ENCODE data around the gene YY1AP1.
"Not testable (repeated sequence)": the region's sequence is repeated elsewhere in the genome, so short reads cannot be mapped to it uniquely, and the experiment has no call there.

YY1AP1 gene

DNA sequence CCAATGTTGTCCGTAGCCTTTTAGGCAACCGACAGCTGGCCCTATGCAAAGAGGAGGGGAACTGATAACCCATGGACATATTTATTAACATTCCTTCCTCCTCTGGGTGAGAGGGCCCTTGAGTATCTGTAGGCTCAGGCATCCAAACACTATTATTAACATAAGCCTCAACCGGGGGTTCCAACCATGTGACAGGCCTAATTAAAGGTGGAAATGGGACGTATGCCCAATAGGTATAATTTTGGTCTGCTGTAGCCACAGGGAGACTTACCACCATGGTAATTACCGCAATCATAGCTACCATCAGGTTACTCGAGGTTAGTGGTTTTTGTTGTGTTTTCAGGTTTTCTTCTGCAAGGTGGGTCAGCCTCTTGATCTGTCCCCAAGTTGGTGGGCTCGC, 5.6 kb upstream of the YY1AP1 start:
- DNase-seq = no peak

DNA sequence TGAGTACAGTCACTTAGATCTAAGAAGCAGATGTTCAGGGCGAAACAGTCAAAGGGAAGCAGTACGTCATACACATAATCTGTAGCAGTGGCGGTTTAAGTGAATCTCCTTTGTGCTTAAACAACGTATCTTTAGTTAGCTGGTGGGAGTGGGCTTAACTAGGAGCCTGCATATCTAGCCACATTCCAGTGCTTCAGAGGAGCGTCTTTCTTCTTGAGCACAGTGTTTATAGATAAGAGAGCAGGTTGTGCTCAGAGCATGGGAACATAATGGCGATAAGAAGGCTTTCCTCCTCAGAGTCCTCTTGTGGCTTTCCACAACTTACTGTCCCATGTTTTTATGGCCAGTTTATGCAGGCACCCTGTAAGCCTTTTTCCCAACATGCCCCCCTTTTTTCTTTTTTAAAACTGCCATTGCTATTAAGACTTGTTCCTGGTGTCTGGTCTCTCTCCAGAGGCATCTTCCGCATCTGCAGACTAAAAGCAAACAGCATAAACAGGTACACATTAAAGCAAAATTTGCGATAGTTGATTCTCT, 3.5 kb upstream of the YY1AP1 start:
- no peak for DNase-seq

DNA sequence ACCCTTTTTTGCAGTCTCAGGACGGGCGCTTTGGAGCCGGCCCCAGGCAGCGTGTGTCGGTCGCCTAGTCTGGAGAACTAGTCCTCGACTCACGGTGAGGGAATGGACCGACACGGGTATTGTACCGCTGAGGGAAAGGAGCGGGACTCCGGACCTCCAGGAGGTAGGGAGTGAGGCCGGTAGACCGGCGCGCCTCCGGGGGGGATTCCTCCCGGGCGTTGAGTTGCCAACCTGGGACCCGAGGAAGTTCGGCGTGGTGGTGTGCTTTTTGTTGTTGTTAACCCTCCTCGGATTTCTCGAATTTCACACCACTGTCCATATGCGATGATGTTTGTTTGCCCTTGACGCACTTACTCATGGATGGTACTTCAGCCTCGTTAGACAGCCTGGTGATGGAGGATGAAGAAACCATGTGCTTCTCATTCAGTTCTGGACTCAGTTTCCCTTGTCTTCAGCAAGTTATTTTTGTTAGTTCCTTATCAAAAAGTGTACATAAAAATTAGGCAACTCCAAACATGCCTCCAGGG, 570 bp upstream of the YY1AP1 start, which contains the start of gene DAP3:
TSS of gene DAP3 (plus strand) at position 11 of the 527 bp plus-strand sequence. CDS start 20,689 bp downstream, outside the sequence.
- DNase-seq = not testable (repeated sequence)

DNA sequence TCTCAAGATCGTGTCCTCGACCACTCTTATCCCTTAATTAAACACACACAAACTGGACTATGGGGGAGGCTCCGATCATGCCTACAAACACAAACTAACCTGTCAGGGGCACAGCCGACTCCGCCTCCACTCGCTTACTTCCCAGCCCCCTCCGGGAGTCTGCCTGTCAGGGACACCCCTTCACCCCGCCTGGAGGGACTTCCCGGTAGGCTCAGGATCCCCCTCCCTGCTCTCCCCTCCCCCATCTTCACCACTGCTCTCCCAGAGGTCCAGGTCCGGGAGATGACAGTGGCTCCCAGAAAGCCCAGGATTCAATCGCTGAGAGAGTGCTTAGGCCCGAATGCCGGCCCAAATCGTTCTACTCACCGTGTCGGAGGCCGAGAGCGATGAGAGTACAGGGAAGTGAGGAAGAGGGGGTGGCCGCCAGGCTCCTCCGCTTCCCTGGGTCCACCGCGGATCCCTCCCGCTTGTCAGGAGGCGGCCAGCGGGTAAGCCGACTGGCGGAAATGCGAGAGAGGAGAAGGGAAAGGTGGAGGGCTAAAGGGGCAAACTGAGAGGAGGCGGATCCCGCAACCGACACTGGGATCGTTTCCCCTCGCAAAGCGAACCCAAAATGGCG, 760 bp downstream of the YY1AP1 start:
- DNase-seq = not testable (repeated sequence)

GRCh38 chr1:155681776-155682175, 6.8 kb downstream of the YY1AP1 start:
- DNase-seq = no peak

- no peak for DNase-seq
Measured at GRCh38 chr1:155680531-155680930, 8.0 kb downstream of the YY1AP1 start.

DNA sequence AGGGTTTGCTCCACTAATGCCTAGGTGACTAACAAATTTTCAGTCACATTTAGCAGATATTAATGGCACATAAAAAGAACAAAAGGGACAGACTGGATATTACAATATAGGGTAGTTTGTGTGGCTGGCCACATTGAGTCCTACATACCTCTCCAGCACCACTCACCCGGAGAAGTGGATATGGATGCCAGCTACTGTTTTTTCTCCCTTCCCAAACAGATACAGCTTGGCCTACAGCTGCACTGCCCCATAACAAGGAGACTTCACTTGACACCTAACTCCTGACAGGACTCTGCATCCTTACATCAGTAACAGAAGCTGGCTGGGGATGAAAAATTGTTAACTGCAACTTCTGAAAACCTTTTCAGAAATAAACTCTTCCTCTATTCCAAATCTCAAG, 9.6 kb downstream of the YY1AP1 start:
- DNase-seq = not testable (repeated sequence)

DNA sequence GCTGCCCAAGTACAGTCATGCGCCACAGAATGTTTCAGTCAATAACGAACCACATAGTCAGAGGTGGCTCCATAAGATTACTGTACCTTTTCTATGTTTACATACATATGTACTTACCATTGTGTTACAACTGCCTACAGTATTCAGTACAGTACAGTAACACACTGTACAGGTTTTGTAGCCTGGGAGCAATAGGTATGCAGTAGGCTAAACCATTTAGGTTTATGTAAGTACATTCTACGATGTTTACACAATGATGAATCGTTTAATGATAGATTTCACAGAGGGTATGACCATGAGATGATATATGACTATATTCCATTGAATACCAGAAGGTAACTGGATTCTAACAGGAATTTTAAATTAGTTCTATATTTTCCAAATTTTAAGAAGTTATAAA, 10.5 kb downstream of the YY1AP1 start:
- DNase-seq = no peak

- DNase-seq = no peak
Measured at GRCh38 chr1:155673003-155673402, 15.6 kb downstream of the YY1AP1 start.

- no peak for DNase-seq
Measured at GRCh38 chr1:155671750-155672149, 16.8 kb downstream of the YY1AP1 start.

GRCh38 chr1:155669233-155670162, 19.1 kb downstream of the YY1AP1 start:
- DNase-seq = no peak

DNA sequence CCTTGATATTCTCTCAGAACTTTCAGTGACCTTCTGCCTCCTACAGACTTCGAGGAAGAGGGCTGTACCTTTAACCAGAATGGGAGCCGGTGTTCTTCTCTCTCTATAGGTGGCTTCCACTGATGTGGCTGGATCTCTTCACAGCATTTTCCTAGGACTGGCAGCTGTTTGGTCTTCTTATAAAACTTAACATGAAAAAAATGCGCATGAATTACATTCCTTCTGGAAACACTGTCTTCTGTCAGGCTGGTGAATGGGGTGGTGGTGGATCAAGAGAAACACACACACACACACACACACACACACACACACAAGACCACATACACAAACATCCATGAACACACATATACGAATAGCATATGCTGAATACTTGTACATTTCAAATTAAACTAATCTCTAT, 27.3 kb downstream of the YY1AP1 start:
- not testable (repeated sequence) for DNase-seq

DNA sequence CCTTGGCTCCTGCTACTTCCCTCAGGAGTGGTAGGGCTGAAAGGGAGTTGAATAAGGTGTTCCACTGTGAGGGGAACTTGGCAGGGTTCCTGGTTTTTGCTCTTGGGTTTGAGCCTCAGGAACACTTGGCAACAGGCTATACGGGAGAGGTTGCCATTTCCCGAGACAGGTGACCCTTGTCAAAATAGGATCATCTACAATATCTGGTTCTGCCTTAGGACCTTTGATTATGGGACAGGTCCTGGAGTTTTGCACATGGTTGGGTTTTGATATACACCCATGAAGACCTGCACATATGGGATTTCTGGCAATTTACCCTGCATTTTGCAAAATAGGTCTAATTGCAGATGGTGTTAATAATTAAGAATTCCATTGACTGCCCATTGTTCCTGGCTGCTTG, 31.1 kb downstream of the YY1AP1 start:
- DNase-seq = no peak

DNA sequence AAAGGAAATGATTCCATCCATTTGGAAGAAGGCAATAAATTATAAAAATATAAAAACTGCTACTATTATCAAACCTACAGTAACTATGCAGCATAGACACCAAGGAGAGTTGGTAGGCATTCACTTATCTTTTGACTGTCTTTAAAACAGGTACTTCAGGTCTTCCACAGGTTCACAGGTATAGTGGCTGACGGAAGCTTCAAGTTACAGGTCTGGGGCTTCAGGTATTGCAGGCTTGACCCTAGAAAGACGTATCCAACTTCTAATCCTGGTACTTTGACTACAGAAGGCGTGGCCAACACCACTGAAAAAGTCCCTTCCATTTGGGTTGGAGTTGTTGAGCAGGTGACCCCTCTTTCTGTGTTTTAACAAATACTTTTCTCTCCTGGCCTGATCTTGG, 35.6 kb downstream of the YY1AP1 start:
- DNase-seq = no peak

- no peak for DNase-seq
Measured at GRCh38 chr1:155651861-155652661, 36.5 kb downstream of the YY1AP1 start.

- DNase-seq = no peak
Measured at GRCh38 chr1:155650231-155650757, 38.3 kb downstream of the YY1AP1 start.

- no peak for DNase-seq
Measured at GRCh38 chr1:155649676-155650075, 38.9 kb downstream of the YY1AP1 start.

DNA sequence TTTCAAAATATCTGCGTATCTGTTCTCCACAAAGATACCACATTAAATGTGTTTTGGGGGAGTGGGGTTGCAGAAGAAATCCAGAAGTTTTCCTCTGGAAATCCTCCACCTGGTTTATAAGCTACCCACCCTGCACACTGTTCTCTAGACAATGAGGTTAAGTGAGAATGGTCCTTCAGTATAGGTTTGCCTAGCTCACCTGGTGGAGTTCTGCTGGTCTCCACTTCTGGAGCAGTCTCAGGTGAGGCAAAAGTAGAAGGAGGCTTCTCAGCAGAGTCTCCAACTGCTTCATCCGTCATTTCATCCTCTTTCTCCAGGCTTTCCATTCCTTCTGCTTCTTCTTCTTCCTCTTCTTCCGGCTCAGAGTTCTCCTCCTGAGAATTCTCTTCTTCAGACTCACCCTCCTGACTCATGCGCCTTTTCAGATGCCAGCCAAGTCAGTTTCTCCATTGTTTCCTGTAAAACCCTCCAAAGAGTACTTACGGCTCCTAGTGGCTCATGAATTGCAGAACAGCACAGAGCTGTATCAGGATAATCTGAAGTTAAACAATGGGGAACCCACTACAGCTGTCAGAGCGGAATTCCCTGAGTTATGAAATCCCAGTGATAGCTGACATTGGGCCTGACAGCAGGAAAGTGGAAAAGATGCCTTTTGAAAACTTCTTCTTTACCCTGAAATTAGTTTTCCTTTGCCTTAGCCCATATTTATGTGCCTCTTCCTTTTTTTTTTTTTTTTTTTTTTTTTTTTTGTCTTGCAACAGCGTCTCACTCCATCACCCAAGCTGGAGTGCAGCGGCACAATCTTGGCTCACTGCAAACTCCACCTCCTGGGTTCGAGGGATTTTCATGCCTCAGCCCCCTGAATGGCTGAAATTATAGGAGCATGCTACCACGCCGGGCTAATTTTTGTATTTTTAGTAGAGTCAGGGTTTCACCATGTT, 40.1 kb downstream of the YY1AP1 start:
- no peak for DNase-seq

DNA sequence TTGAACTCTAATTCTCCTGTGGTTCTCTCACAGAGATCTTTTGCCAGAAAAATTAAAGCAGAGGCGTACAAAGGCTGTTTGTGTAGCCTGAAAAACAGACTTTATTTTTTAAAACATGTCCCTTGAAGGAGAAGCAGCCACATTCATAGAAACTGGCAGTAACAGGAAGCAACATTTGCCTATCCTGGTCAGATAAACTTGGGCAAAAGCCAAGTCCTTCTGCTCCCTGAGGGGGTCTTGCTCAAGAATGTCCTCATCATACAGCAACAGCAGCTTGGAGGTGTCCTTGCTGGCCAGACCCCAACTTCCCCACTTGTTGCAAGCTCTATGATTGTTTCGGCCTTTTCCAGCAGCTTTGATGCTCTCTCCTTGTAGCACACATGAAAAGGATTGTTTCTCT, 42.3 kb downstream of the YY1AP1 start:
- no peak for DNase-seq

DNA sequence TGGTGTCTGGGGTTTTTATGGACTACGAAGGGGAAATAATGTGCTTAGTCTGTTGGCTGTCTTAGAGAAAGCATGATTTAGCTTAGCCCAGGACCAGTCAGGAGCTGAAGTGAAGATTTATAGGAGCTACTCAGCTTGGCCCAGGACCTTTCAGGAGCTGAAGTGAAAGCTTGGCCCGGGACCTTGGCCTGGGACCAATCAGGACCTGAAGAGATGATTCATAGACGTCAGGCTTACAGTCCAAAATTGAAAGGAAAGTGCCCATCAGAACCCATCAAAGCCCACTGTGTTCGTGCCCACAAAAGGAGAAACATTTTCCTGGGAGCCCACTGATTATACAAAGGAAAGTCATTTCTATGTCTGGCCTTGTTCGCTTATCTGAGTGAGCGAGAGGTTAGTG, 42.9 kb downstream of the YY1AP1 start:
- no peak for DNase-seq

- no peak for DNase-seq
Measured at GRCh38 chr1:155645034-155645598, 43.5 kb downstream of the YY1AP1 start.
